ENCODE results near the gene RANBP10.

DNA sequence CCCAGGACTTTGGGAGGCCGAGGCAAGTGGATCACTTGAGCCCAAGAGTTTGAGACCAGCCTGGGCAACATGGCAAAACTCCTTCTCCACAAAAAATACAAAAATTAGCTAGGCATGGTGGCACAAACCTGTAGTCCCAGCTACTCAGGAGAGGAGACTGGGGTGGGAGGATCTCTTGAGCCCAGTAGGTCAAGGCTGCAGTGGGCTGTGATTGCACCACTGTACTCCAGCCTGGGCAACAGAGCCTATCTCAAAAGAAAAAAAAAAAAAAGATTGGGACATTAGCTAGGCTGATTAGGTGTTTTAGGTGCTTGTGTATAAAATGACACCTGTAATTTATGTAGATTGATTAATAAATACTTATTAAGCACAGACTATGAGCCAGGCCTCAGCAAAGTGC lies 97.3 kb downstream of the RANBP10 start:
- TF ChIP-seq GABPA (IDR thresholded peaks at IDR 0.05; ENCODE audit: low read depth) (no peak), POLR2AphosphoS5 (IDR thresholded peaks at IDR 0.05; ENCODE audit: low read depth) (no peak), SPI1 (IDR thresholded peaks at IDR 0.05; ENCODE audit: borderline replicate concordance, low read depth) (no peak)
- TF ChIP-seq, protein P1, sequence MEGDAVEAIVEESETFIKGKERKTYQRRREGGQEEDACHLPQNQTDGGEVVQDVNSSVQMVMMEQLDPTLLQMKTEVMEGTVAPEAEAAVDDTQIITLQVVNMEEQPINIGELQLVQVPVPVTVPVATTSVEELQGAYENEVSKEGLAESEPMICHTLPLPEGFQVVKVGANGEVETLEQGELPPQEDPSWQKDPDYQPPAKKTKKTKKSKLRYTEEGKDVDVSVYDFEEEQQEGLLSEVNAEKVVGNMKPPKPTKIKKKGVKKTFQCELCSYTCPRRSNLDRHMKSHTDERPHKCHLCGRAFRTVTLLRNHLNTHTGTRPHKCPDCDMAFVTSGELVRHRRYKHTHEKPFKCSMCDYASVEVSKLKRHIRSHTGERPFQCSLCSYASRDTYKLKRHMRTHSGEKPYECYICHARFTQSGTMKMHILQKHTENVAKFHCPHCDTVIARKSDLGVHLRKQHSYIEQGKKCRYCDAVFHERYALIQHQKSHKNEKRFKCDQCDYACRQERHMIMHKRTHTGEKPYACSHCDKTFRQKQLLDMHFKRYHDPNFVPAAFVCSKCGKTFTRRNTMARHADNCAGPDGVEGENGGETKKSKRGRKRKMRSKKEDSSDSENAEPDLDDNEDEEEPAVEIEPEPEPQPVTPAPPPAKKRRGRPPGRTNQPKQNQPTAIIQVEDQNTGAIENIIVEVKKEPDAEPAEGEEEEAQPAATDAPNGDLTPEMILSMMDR (IDR thresholded peaks at IDR 0.05; ENCODE audit: insufficient read depth, low read length), result no peak
- TF ChIP-seq, protein P2, sequence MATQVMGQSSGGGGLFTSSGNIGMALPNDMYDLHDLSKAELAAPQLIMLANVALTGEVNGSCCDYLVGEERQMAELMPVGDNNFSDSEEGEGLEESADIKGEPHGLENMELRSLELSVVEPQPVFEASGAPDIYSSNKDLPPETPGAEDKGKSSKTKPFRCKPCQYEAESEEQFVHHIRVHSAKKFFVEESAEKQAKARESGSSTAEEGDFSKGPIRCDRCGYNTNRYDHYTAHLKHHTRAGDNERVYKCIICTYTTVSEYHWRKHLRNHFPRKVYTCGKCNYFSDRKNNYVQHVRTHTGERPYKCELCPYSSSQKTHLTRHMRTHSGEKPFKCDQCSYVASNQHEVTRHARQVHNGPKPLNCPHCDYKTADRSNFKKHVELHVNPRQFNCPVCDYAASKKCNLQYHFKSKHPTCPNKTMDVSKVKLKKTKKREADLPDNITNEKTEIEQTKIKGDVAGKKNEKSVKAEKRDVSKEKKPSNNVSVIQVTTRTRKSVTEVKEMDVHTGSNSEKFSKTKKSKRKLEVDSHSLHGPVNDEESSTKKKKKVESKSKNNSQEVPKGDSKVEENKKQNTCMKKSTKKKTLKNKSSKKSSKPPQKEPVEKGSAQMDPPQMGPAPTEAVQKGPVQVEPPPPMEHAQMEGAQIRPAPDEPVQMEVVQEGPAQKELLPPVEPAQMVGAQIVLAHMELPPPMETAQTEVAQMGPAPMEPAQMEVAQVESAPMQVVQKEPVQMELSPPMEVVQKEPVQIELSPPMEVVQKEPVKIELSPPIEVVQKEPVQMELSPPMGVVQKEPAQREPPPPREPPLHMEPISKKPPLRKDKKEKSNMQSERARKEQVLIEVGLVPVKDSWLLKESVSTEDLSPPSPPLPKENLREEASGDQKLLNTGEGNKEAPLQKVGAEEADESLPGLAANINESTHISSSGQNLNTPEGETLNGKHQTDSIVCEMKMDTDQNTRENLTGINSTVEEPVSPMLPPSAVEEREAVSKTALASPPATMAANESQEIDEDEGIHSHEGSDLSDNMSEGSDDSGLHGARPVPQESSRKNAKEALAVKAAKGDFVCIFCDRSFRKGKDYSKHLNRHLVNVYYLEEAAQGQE (IDR thresholded peaks at IDR 0.05; ENCODE audit: insufficient replicate concordance, low read depth), result no peak

Data from HL-60 (cell line).